Fibroblast of the aortic adventitia (primary cell): ENCODE data around the gene BCORL1. TPM values are rescaled to one million over a fixed set of nuclear protein-coding genes. Genes with fewer than 3 reads are reported as not detected.

ENCODE experiments used
- DNase-seq: peaks from one replicate; pipeline ENCODE4 v3.0.0-alpha.2; 2010; ENCODE audit warnings: low read depth
- H3K4me3 ChIP-seq: 2 replicates; pipeline ENCODE4 v1.5.1; 2011; ENCODE audit warnings: low read depth, mild to moderate bottlenecking, control low read depth, low read length, moderate library complexity
- CTCF ChIP-seq: IDR thresholded peaks from 2 replicates; pipeline ENCODE4 v1.5.1; 2011; ENCODE audit warnings: mild to moderate bottlenecking, low read length, control low read depth, inconsistent platforms; ENCODE audit not compliant: insufficient read depth
- total RNA-seq: library from RNA; depleted of rRNA; stranded (reverse); fragments of >200 nt; gene quantifications from 2 replicates; pipeline ENCODE4 v1.2.3, GENCODE V29; 2012; ENCODE audit warnings: low replicate concordance

Gene BCORL1
- total RNA-seq, 1 donor: 1.9 TPM

- no peak for DNase-seq
- no peak for TF ChIP-seq CTCF
- H3K4me3 ChIP-seq: no peak overlapping the region
Observed at GRCh38 chrX:129955682-129956081, 26.8 kb upstream of the BCORL1 start.

GRCh38 chrX:129956145-129956544 lies 26.3 kb upstream of the BCORL1 start:
- no peak for DNase-seq
- no peak for TF ChIP-seq CTCF
- no peak overlapping the region for H3K4me3 ChIP-seq

GRCh38 chrX:129956765-129957164 lies 25.7 kb upstream of the BCORL1 start:
- no peak for TF ChIP-seq CTCF
- DNase-seq: no peak
- H3K4me3 ChIP-seq: peak overlapping the region; percentile 31

- peak; percentile 20 for DNase-seq
- TF ChIP-seq CTCF: no peak
- H3K4me3 ChIP-seq: peak overlapping the region; percentile 42
Observed at GRCh38 chrX:129957241-129958082, 25.0 kb upstream of the BCORL1 start.

- DNase-seq: no peak
Observed at GRCh38 chrX:129958083-129958465, 24.4 kb upstream of the BCORL1 start.

GRCh38 chrX:129958814-129959492 lies 23.5 kb upstream of the BCORL1 start:
- no peak for TF ChIP-seq CTCF
- no peak overlapping the region for H3K4me3 ChIP-seq
- DNase-seq: no peak

More at GRCh38 chrX:129958083-129958465, 24.4 kb upstream of the BCORL1 start:
- TF ChIP-seq CTCF: no peak
- H3K4me3 ChIP-seq: no peak overlapping the region
